NCI-H774 (cell line): ENCODE measurements around the gene DDX46.
"Not testable (repeated sequence)": the region's sequence is repeated elsewhere in the genome, so short reads cannot be mapped to it uniquely, and the experiment has no call there.

ENCODE experiments used
- DNase-seq: peaks from one replicate; lab custom pipeline; 2025; lab: John Stamatoyannopoulos, UW

DDX46 gene

DNA sequence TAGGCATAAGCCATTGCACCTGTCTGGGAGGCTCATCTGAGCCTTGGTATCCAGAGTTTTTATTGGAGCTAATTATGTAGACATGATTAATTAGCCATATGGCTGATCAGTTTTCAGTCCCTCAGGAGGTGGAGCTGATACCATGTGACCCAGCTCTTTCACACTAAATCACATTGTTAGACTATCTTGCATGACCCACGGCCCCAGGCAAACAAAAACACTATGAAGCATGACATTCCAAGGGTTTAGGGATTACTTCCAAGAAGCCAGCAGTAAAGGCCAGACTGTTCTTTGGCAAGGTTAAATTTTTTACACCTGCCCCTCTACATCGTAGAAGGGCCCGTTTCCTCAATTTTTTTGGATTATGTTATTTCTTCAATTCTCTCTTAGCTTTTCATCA lies 82.2 kb downstream of the DDX46 start:
- DNase-seq, result no peak

DNA sequence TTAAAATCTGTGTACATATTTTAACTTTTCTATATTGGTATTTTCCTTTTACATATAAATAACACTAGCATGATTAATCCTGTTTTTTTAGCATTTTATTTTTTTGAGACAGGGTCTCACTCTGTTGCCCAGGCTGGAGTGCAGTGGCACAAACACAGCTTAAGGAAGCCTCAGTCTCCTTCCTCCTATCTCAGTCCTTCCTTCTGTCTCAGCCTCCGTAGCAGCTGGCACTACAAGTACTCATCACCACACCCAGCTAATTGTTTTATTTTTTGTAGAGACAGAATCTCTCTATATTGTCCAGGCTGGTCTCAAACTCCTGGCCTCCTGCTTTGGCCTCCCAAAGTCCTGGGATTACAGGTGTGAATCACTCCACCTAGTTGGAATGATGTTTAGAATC lies 85.7 kb downstream of the DDX46 start:
- DNase-seq, result no peak

DNA sequence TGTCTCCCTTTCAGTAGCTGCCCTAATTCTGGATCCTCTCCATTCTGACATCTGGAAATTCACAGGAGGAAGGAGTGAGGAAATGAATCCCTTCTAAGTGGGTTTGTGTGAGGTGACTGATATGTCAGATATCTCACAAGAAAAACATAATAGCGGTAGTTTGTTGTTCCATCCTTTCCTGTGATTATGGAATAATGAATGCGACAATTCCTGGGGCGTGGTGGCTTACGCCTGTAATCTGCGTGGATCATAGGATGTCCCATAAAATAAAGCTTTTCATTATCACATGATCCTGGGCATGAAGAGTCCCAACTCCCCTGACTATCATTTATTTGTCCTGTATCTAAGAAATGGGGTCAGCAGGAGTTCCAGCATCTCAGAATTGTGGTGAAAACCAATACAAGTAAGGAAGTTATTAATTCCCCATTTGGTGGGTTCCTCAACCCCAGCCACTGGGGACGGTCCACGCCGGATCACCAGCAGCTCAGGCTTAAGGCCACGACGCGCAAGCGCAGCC lies 86.8 kb downstream of the DDX46 start:
- DNase-seq, result no peak

DNA sequence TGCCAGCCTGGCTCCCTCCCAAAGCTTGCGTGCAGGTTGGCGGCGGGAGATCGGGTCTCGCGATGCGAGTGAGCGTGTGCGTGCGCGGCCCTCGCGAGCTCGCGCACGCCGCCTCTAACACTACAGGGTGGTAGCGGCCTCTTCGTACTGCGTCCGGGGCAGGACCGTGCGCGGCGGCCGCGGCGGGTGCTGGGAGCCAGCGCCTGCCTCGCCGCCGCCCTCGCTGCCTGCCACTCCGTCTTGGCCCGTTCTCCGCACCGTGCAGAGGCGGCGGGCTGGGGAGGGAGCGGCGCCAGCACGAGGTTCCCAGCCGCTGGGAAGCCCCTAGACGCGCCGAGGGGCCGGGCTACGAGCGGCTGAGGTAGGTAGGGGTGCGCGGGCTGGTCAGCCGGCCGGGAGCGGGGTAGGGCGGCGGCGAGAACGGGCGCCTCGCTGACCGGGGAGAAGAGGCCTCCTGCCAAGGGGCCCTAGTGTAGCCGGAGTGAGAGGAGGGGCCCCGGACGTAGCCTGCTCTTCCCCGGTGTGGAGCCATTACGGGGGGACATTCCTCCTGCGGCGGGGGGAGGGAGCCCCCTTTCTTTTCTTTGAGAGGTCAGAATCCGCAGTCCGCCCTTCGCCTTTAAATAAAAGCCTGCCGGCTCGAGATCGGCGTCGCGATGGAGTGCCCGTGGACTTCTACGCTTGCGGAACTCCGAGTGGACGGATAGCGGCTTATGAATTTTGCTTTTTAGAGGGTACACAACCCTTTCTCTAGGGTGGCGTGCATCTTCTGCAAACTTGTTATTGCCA lies 87.5 kb downstream of the DDX46 start, which contains the start of gene C5orf24:
TSS of gene C5orf24 (plus strand) at position 117 of the 789 bp plus-strand sequence. CDS start 8,933 bp downstream, outside the sequence.
- peak; percentile 86 for DNase-seq

DNA sequence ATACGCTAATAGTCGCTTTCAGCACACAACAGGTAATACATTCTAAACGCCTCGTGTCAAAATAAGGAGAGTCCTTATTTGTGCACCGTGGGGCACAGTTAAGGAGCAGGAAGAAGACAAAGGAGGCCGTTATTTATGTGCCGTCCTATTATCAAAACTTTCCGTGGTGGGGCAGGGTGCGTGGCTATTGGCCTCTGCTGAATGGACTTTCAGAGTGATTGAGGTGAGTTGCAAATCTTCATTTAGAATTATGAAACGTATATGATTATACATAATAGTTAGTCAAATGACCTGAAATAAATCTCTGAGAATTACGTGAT lies 88.0 kb downstream of the DDX46 start:
- DNase-seq, result no peak

DNA sequence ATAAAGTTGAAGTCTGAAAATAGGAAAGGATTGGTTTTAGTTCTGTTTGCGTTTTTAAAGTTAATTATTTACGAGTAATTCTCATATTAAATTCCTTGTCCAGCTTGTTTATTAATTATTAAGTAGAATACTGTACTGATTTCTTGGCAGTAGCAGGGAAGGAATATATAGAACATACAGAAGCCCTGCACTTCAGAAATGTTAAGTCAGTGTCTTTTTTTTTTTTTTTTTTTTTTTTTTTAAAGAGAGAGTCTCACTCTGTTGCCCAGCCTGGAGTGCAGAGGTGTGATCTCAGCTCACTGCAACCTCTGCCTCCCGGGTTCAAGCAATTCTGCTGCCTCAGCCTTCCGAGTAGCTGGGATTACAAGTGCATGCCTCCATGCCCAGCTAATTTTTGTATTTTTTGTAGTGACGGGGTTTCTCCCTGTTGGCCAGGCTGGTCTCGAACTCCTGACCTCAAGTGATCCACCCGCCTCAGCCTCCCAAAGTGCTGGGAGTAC lies 90.9 kb downstream of the DDX46 start:
- DNase-seq, result not testable (repeated sequence)

DNA sequence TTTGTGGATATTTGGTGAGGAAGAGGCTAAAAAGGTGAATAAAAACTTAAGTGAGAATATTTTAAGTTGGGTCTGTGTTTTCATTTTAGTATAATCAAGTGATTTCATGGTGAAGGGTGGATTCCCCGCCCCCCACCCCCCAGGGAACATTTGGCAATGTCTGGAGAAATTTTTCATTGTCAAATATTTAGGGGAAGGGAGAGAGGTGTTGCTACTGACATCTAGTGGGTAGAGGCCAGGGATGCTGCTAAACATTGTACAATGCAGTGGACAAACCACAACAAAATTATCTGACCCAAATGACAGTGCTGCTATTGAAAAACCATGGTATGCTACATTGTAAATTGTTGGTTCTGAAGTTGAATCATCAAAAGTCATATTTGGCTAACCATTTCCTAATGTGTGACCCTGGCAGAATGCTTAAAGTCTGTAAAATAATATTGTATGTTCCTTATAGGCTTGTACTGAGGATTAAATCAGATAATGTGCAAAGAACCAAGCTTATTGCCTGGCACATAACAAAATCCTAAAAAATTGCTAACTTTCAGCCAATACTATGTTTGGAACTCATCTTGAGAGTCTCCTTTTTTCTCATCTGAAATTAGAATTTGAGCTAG lies 92.8 kb downstream of the DDX46 start:
- no peak for DNase-seq

DNA sequence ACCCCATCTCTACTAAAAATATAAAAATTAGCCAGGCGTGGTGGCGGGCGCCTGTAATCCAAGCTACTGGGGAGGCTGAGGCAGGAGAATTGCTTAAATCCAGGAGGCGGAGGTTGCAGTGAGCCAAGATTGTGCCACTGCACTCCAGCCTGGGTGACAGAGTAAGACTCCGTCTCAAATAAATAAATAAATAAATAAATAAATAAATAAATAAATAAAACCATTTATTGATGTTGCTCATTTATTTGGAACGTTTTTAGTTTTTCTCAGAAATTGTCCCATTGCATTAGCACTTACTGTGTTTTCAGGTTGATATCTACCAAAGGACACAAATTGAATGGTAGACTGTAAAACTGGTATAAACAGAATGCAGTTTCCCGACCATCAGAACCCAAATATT lies 97.9 kb downstream of the DDX46 start:
- not testable (repeated sequence) for DNase-seq

DNA sequence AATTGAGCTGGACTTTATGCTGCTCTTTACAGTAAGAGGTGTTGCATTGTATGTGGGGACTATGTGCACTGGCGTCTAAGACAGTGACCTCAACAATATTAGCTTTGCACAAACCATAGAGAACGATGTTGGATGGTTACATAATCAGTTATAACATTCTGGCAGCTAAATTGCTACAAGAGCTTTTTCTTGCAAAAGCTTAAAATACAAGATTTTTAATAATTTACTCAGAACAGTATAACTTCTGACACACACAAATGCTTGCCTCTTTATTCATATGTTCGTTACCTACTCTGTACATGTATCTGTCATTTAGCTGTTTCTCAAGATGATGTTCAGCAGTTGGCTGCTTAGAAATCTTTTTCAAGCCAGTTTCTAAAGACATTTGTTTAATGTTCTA lies 98.8 kb downstream of the DDX46 start:
- no peak for DNase-seq

DNA sequence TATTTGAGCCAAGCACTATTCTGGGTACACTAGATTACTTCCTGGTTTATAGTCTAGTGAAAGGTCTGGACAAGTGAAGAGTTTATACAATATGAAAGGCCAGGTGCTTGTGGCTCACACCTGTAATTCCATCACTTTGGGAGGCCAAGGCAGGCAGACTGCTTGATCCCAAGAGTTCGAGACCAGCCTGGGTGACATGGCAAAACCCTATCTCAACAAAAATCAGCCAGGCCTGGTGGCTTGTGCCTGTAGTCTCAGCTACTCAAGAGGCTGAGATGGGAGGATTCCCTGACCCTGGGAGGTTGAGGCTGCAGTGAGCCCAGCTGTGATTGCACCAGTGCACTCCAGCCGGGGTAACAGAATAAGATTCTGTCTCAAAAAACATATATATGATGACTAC lies 106.1 kb downstream of the DDX46 start:
- no peak for DNase-seq

DNA sequence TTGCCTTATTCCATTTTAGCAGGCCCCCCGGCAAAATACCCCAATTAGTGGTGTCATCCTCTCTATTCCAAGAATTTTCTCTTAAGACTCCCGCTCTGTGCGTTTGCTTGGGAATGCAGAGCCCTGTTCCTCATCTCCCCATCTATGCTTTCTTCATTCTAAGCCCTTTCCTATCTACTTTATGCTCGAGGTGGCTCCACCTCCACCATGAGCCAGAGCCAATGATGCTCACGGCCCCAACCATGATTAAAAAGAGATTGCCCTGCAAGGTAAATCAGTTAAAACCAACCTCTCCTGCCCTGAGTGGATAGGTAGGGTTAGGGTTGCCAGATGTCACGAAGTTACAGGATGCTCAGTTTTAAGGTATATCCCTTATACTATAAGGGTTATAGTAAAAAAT lies 114.9 kb downstream of the DDX46 start:
- DNase-seq, result no peak

DNA sequence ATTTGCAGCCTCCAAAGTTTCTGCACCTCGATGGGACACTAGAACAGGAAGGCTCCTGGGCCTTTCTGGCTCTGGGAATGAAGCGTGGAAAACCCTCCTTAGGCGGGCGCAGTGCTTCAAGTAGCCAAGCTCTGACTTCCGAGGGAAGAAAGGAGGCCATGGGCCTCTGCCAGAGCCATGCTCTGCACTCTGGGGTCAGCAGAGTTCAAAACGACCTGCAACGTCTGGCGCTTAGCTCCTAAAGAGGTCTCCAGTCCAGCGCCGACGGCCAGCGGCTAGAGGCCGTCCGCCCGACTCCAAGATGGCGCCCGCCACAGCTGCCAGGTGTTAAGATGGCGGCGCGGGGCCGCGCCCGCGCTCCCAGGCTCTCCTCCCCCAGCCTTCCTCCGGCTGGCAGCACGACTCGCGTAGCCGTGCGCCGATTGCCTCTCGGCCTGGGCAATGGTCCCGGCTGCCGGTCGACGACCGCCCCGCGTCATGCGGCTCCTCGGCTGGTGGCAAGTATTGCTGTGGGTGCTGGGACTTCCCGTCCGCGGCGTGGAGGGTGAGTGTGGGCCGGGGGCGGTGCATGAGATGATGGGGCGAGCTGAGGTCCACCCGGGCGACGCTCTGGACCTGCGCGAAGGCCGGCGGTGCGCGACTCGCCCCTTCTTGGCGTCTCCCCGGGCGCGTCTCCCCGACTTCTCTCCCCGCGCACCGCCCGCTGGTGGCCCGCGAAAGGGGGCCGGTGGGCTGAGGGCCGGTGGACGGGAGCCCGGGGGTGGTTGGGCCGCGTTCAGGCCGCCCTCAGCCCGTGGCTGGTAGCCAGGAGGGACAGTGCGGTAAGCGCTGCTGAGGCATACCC lies 115.6 kb downstream of the DDX46 start, which contains the start of gene TXNDC15:
TSS of gene TXNDC15 (plus strand) at position 385 of the 844 bp plus-strand sequence. CDS start at position 442, 57 bp downstream.
- peak; percentile 81 for DNase-seq

DNA sequence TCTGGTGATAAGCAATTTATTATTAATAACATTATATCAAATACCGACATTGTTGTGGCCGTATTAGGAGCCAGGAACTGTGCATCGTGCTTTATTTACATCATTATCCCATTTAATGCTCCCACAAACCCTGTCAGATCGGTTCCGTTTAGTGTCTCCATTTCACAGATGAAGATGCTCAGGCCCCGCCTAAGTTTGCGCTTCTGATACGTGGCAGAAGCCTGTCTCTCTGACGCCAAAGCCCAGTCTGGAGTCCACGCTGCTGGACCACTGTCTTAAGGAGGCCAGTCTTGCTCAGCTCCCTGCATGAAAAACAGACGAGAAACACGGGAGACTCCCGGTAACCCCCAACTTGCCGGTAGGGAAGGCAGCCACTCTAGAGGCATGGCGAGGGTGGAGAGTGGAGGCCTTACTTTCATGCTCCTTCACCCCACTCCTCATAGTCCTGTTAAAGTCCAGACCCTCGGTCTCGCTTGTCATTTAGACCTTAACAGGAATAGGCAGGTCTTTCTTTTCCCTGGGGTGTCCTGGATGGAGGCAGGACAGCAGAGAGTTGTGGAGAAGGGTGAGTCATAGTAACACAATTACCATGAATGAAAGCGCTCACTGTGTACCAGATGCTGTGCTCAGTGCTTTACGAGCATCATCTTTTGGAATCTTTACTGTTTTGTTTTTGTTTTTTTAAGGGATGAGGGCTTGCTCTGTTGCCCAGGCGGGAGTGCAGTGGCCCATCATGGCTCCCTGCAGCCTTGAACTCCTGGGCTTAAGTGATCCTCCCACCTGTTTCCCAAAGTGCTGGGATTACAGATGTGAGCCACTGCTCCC lies 116.5 kb downstream of the DDX46 start:
- no peak for DNase-seq

DNA sequence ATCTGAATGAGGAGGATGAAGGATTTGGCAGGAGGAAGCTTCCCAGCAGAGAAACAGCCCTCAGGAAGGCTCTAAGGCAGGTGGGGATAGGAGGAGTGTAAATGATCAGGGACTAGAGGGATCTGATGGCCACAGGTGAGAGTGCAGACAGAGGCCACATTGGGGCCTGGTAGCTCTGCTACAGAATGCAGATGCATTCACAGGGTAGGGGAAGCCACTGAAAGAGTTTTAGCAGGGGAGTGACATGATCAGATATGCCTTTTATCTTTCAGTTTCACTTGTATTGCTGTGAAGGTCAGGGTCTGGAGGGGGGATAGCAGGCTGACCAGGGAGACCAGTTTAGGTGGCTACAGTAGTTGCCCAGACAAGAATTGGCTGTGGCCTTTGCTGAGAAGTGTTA lies 118.6 kb downstream of the DDX46 start:
- no peak for DNase-seq

DNA sequence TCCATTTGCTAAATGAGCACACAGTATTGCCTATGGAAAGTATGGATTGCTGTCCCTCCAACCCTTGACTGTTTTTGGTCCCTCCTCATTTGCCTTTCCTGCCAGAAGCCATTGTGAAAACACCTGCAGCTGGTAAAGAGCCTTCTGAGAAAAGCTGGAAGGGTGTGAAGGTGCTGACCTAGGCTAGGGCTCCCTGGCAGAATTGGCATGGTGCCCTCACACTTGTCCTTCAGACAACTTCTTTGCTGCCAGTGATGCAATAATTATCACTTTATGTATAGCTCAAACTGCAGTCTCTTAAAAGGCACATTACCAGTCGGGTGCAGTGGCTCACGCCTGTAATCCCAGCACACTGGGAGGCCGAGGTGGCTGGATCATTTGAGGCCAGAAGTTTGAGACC lies 119.8 kb downstream of the DDX46 start:
- no peak for DNase-seq

DNA sequence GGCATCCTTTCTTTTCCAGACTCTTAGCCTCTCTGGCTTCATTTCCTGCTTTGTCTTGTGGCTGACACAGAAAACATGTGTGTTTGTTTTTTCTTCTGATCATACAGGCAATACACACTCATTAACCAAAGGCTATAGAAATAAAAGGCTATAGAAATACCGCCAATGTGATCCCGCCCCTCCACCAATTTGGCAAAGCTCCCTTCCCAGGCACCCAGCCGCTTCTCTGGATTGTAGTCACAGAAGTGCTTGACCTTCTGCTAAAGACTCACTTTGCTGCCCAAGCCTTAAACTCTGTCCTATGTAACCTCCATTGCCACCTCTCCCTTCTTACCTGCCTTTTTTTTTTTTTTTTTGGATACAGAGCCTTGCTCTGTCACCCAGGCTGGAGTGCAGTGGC lies 120.9 kb downstream of the DDX46 start:
- DNase-seq, result no peak
